HK-2 (cell line): ENCODE data around the gene CORO2B.
"Not testable (repeated sequence)": the region's sequence is repeated elsewhere in the genome, so short reads cannot be mapped to it uniquely, and the experiment has no call there.

Experiments
- DNase-seq: peaks from one replicate; pipeline ENCODE4 v3.0.0-alpha.2; 2018; ENCODE audit not compliant: unreplicated experiment

The CORO2B gene

DNA sequence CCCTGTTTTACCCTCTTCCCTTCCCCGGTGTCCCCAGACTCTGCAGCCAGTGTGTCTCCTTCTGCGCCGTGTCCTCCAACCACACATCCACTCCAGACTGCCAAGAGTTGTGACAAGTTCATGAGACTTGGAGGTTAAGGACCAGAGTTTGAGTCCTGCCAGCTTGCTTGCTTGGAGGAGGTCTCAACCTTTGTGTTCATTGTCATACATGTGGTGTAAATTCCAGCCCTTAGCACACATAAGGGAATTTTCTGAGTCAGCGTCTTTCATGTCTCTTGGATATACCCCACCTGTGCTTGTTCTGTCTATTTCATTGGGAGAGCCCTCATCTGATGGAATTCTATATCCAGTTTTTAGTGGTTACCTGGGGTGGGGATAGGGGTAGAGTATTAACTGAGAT is 13.3 kb downstream of the CORO2B start:
- no peak for DNase-seq

DNA sequence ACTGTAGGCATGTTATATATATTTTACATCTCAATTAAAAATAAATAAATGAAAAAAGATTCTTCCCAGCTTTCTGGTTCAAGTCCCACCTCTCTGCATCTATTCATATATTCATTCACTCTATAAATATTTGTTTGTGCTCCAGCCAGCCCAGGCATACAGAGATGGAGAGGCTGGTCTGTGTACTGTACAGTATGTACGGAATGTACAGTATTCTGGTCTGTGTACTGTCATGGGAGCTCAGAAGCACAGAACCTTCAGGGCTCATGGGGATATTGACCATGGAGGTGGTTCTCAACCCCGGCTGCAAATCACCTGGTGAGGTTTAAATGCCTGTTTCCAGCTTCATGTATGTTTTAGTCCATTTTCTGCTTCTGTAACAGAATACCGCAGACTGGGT is 13.8 kb downstream of the CORO2B start:
- DNase-seq = no peak

GRCh38 chr15:68593341-68593740 is 14.5 kb downstream of the CORO2B start:
- DNase-seq = no peak

GRCh38 chr15:68593828-68594532 is 15.2 kb downstream of the CORO2B start:
- DNase-seq = no peak

DNA sequence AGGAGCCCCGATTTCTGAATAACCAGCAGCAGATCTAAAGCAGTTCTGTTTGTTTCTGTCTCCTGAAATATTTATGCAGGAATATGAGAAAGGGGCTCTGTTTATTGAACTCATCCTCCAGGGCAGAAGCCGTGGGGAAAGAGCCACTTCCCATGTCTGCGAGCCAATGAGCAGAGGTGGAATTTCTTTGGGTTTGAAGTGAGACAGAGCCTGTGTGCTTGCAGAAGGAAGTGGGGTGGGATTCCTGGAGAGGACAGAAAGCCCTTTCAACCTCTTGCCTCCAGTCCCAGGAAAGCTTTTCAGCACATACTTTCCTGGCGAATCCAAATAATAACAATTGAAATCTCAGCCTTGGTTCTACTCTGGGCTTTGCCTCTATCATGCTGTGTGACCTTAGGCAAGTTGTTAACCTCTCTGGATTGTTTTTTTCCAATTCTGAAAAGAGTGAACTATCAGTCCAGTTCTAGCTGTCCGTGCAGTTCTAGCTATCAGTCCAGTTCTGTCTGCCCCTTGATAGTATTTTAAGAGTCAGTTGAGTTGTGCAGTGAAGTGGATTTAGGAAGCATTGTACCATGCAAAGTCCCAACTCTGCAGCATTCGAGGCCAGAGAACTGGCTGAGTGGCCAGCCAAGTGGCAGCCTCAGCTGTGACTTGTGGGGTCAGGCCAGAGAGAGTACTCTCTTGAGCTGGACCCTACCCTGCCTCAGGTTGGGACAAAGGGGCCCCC is 15.9 kb downstream of the CORO2B start:
- no peak for DNase-seq

- DNase-seq = no peak
Observed at GRCh38 chr15:68595260-68595564, 16.4 kb downstream of the CORO2B start.

DNA sequence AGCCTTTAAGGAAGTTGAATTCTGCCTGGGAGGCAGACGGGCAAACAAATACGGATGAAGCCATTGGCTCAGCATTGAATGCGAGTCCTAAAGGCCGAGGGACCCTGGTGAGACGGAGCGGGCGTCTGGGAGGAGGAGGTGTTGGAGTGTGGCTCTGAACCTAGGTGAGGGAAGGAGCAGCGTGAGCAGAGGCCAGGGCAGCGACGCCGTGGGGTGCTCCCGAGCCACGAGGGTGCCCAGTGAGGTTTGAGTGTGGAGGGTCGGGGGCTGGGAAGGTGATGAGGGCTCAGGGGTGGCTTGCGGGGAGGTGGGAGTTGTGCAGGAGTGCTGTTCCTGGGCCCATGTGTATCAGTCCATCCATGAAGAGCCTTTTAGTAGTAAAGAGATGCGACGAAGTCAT is 17.0 kb downstream of the CORO2B start:
- DNase-seq = no peak

DNA sequence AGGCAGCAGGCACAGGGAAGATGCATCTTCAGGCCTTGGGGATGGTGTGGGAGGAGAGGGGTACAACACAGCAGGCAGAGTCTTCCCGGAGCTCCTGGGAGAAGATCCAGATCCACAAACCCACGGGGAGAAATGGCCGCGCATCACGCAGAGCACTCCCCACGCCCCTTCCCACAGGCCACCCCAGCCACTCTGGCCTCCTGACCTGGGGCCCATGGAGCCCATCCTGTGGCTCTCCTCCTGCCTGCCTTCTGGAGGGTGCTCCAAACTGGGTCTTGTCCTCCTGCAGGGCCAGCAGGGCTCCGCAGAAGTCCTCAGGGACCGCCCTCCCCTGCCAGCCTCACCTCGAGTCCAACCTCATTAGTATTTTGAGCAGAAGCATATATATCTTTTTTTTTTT is 17.9 kb downstream of the CORO2B start:
- no peak for DNase-seq

- DNase-seq = no peak
Observed at GRCh38 chr15:68597581-68597980, 18.8 kb downstream of the CORO2B start.

DNA sequence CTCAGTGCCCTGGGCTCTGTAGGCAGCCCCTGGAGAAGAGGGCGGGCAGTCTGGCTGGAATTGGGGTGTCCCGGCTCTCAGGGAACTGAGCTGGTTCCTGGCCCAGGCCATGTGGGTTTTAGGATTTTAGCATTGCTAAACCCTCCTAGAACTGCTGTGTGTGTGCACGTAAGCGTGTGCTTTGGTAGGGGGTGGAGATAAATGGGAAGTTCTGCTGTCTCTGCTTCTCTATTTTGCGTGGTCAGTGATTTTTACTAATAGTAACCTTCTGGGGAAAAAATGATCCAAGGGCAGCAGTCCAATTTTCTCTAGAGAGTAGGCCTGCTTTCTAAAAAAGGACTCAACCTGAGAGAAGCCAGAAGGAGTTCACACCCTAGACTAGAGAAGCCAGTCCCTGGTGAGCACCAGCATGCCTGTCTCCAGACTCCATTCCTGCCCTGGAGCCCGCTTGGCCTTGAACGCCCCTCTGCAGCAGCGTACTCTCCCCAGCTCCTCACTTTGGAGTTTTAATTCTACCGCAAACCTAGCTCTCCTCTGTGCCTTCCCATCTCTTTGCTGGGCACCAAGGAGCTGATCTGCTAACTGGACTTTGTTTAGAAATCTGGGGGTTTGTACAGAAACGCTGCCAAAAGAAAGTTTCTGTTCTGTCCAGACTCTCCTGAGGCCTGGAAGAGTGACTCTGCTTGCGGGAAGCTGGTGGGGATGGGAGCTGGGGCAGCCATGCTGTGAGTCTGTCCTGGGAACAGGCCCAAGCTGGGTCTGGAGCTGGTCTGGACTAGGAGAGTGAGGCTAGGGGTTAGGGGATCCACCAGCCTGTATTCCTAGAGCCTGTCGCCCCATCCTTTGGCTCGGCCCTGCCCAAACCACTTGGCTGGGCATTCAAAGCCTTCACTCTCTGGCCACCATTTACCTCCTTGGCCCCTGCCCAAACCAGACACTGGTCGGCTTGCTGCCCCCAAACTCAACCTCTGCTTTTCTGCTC is 19.7 kb downstream of the CORO2B start:
- no peak for DNase-seq

GRCh38 chr15:68599153-68599545 is 20.4 kb downstream of the CORO2B start:
- no peak for DNase-seq

GRCh38 chr15:68599560-68600071 is 20.8 kb downstream of the CORO2B start:
- DNase-seq = no peak

- no peak for DNase-seq
Observed at GRCh38 chr15:68601206-68602197, 22.7 kb downstream of the CORO2B start.

DNA sequence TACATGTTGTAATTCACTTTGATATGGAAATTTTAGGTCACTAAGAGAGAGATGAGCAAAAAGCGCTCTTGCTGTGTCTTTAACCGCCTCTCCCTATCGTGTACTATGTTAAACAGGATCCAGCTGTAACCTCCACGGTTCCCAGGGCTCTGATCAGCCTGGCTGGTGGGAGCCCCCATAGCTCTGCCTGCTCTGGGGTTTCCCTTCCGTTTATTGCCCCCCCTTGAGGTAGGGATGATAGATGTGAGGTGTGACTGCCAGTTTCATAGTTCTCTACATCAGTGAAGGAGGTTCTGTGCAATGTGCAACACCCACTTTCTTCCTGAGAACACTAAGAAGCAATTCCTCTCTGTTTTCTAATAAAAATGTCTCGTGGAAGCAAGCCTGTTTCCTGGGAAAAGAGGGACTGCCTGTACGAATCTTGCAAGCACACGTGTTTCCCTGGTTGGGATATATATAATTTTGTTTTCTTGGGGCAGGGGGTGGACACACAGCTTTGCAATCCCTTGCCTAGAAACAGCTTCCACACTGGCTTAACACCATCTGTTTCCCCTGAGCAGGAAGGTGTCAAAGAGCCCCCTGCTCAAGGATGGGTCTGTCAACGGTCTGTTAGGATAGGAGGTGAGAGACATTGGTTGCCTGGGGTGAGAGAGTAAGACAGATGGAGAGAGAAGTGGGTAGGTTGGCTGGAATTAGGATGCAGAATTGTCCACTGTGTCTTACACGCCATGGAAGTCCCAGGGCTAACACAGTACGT is 23.8 kb downstream of the CORO2B start:
- DNase-seq = no peak

DNA sequence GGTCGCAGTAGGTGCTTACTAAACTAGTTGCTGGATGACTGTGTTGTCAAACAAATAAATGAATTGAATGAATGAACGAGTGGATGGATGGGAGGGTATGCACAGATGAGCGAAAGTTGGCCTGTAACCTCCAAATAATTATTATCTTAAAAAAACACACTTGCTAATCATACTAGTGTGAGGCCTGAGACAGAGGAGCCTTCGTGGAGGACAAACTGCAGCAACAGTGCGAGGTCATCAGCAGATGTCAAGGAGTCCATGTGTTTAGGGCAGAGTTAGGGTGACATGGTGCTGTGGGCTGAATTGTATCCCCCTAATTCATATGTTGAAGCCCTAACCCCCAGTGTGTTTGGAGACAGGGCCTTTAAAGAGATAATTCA is 24.4 kb downstream of the CORO2B start:
- DNase-seq = no peak

- no peak for DNase-seq
Observed at GRCh38 chr15:68603951-68604350, 25.2 kb downstream of the CORO2B start.

- DNase-seq = not testable (repeated sequence)
Observed at GRCh38 chr15:68604840-68605478, 26.2 kb downstream of the CORO2B start.

DNA sequence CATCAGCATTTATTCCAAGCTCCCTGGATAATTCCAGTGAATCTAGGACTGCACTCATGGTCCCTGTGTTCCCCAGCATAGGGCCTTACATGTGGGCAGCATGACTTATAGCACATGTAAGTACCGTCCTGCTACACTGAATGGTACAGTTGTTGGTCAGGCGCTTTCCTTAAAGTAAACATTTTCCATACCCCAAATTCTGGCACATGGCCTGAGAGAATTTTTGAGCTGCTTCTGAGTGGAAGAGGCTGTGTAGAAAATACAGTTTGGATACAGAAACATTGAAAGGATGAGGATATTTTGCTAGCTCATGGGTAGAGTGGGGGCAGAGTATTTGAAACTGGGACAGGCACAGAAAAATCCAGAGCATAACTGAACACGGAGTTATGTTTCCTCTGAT is 27.6 kb downstream of the CORO2B start:
- no peak for DNase-seq

- DNase-seq = no peak
Observed at GRCh38 chr15:68608206-68608843, 29.5 kb downstream of the CORO2B start.
